HG03196 (cell line): ENCODE measurements around the gene ICAM5.
A peak's percentile ranks its signal among the peaks of the same experiment; 100 is the strongest.
"Not testable (repeated sequence)": the region's sequence is repeated elsewhere in the genome, so short reads cannot be mapped to it uniquely, and the experiment has no call there.

Source experiments
- ATAC-seq: cut with Tn5 transposase; IDR thresholded peaks from one replicate; pipeline ENCODE4 v1.9.1; 2021; ENCODE audit not compliant: unreplicated experiment

ICAM5 gene

DNA sequence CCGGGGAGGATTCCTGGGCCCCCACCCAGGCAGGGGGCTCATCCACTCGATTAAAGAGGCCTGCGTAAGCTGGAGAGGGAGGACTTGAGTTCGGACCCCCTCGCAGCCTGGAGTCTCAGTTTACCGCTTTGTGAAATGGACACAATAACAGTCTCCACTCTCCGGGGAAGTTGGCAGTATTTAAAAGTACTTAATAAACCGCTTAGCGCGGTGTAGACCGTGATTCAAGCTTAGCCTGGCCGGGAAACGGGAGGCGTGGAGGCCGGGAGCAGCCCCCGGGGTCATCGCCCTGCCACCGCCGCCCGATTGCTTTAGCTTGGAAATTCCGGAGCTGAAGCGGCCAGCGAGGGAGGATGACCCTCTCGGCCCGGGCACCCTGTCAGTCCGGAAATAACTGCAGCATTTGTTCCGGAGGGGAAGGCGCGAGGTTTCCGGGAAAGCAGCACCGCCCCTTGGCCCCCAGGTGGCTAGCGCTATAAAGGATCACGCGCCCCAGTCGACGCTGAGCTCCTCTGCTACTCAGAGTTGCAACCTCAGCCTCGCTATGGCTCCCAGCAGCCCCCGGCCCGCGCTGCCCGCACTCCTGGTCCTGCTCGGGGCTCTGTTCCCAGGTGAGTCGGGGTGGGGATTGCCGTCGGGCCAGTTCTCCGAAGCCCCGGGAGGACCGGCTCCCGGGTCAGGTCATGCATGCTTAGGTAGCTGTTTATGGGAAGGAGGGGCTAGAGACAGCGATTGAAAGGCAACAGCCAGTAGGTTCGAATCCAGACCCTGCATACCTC lies 18.9 kb upstream of the ICAM5 start, which contains the start of gene ICAM1:
Gene ICAM1 (plus strand): TSS at position 505 of the 779 bp plus-strand sequence. CDS start 40 bp downstream, at position 545.
- peak; percentile 53 for ATAC-seq

- ATAC-seq = peak; percentile 29
Observed at GRCh38 chr19:10271543-10272086, 18.1 kb upstream of the ICAM5 start.

GRCh38 chr19:10274589-10274988 lies 15.2 kb upstream of the ICAM5 start:
- ATAC-seq = no peak

GRCh38 chr19:10277795-10278589 lies 11.8 kb upstream of the ICAM5 start:
- no peak for ATAC-seq

GRCh38 chr19:10278935-10279334 lies 10.8 kb upstream of the ICAM5 start:
- ATAC-seq = no peak

DNA sequence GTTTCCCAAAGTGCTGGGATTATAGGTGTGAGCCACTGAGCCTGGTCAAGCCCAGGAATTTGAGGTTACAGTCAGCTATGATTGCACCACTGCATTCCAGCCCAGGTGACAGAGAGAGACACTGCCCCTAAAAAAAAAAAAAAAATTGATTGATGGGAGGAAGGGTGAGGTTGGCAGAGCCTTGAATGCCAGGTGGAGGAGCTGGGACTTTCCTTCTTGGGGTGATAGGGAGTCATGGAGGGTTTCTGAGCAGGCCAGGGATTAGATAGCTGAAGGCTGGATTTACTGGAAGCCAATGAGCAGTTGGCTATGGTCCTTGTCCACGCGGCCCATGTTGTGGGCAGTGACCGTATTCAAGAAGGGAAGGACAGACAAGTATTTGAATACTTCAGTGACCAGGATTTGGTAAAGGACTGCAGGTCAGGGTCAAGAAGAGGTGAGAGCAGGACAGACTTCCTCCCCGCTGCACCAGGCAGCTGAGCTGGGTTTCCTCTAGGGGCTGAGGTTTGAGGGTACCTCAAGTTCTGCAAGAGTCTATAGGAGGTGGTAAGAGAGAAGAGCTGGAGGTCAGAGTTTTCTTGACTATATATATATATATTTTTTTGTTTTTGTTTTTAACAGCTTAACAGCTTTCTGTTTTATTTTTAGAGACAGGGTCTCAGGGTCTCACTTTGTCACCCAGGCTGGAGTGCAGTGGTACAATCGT lies 9.9 kb upstream of the ICAM5 start:
- ATAC-seq = no peak

- ATAC-seq = not testable (repeated sequence)
Observed at GRCh38 chr19:10282043-10282442, 7.7 kb upstream of the ICAM5 start.

GRCh38 chr19:10283301-10284064 lies 6.3 kb upstream of the ICAM5 start:
- no peak for ATAC-seq

- ATAC-seq = no peak
Observed at GRCh38 chr19:10284065-10284959, 5.4 kb upstream of the ICAM5 start.

GRCh38 chr19:10284960-10285278 lies 4.8 kb upstream of the ICAM5 start:
- no peak for ATAC-seq

GRCh38 chr19:10285393-10285792 lies 4.4 kb upstream of the ICAM5 start:
- no peak for ATAC-seq

DNA sequence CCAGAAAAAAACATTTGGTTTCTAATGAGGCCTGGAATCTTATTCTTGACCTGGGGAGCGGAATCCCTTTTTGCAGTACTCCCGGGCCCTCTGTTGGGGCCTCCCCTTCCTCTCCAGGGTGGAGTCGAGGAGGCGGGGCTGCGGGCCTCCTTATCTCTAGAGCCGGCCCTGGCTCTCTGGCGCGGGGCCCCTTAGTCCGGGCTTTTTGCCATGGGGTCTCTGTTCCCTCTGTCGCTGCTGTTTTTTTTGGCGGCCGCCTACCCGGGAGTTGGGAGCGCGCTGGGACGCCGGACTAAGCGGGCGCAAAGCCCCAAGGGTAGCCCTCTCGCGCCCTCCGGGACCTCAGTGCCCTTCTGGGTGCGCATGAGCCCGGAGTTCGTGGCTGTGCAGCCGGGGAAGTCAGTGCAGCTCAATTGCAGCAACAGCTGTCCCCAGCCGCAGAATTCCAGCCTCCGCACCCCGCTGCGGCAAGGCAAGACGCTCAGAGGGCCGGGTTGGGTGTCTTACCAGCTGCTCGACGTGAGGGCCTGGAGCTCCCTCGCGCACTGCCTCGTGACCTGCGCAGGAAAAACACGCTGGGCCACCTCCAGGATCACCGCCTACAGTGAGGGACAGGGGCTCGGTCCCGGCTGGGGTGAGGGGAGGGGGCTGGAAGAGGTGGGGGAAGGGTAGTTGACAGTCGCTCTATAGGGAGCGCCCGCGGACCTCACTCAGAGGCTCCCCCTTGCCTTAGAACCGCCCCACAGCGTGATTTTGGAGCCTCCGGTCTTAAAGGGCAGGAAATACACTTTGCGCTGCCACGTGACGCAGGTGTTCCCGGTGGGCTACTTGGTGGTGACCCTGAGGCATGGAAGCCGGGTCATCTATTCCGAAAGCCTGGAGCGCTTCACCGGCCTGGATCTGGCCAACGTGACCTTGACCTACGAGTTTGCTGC lies 2.7 kb upstream of the ICAM5 start, which contains the start of gene ICAM4:
Gene ICAM4 (plus strand): TSS at position 153 of the 935 bp plus-strand sequence. CDS start 58 bp downstream, at position 211.
- no peak for ATAC-seq

- ATAC-seq = no peak
Observed at GRCh38 chr19:10288662-10289166, 1.0 kb upstream of the ICAM5 start.

DNA sequence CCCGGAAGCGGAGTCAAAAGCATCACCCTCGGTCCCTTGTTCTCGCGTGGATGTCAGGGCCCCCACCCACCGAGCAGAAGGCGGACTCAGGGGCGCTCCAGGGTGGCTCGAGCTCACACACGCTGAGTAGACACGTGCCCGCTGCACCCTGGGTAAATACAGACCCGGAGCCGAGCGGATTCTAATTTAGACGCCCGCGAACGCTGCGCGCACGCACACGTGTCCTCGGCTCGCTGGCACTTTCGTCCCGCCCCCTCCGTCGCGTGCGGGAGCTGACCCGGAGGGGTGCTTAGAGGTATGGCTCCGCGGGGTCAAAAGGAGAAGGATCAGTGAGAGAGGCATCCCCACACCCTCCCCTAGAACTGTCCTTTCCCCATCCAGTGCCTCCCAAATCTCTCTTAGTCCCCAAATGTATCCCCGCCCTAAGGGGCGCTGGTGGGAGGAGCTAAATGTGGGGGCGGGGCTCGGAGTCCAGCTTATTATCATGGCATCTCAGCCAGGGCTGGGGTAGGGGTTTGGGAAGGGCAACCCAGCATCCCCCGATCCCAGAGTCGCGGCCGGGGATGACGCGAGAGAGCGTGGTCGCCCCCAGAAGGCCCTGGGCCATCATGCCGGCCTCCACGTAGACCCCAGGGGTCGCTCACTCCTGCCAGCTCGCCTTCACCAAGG lies 451 bp upstream of the ICAM5 start:
- ATAC-seq = no peak

- no peak for ATAC-seq
Observed at GRCh38 chr19:10290357-10290875, 664 bp downstream of the ICAM5 start.

- no peak for ATAC-seq
Observed at GRCh38 chr19:10290876-10291553, 1.3 kb downstream of the ICAM5 start.
